ENCODE results near the gene BORCS6. TPM values are rescaled to one million over a fixed set of nuclear protein-coding genes. Genes with fewer than 3 reads are reported as not detected.
A peak's percentile ranks its signal among the peaks of the same experiment; 100 is the strongest.

The BORCS6 gene
- total and polyA plus RNA-seq, 2 of the 13 experiments (the other 11 are each of a cell fraction or from before 2014, with no cell fraction given) = 2.0 to 5.1 TPM

GRCh38 chr17:8167526-8167925 lies 22.5 kb downstream of the BORCS6 start:
- H3K27me3 ChIP-seq (ENCODE audit: control insufficient read depth in 1 of 2, insufficient read depth in 2 of 2, low read length in 2 of 2) = no peaks in the 10 kb centered on the region
- TF ChIP-seq CAMTA2 (CRISPR knock-in tag; IDR thresholded peaks at IDR 0.05; ENCODE audit: borderline replicate concordance) (no peak), ZNF264 (CRISPR knock-in tag; IDR thresholded peaks at IDR 0.05) (no peak), ZSCAN30 (CRISPR knock-in tag; IDR thresholded peaks at IDR 0.05) (no peak), ZNF180 (CRISPR knock-in tag; IDR thresholded peaks at IDR 0.05; ENCODE audit: borderline replicate concordance, low read depth) (no peak)
- ChIA-PET POLR2A (no interaction called here), CTCF (ENCODE audit: low intra/inter-chr PET ratio, low total read pairs) (no interaction called here)
- in situ Hi-C loops (cut with HindIII; ENCODE audit: extremely low pct_ligation_motif_present, low pct_unique_long_range_greater_than_20kb) (no loop called here), intact Hi-C loops (cut with micrococcal nuclease; ENCODE audit: unreplicated experiment) (no loop called here)
- H3K4me2 ChIP-seq (ENCODE audit: low read depth, low read length) = no peak overlapping the region
- H2AFZ ChIP-seq (ENCODE audit: low read length) = no peak overlapping the region
- no peak for FAIRE-seq
- DNase-seq (ENCODE audit: low spot score) = no peak
- no peaks in the 10 kb centered on the region for H4K20me1 ChIP-seq (ENCODE audit: insufficient read depth, low read length)
- peaks cover 2% of the 10 kb centered on the region for H3K79me2 ChIP-seq (ENCODE audit: insufficient read depth, low read length)
- no peak overlapping the region for H3K4me3 ChIP-seq (replicated peaks in 1 of 3; ENCODE audit: insufficient read depth in 1 of 3, low read depth in 2 of 3, low read length in 3 of 3)
- ATAC-seq = no peak
- 45% methylated on average over 3 of the region's 3 CpGs for WGBS (ENCODE audit: low lambda C conversion rate)
- no TSS peak for BruUV-seq (replicated peaks)
- no peaks in the 10 kb centered on the region for H3K36me3 ChIP-seq (replicated peaks in 1 of 2; ENCODE audit: control insufficient read depth in 1 of 2, insufficient read depth in 2 of 2, low read length in 2 of 2)
- H3K4me1 ChIP-seq (ENCODE audit: insufficient read depth, low read length) = peaks cover 52% of the 10 kb centered on the region
- no peak overlapping the region for H3K9ac ChIP-seq (ENCODE audit: insufficient read depth, low read depth, low read length)
- no peaks in the 10 kb centered on the region for H3K9me3 ChIP-seq (ENCODE audit: low read length)
- no peak overlapping the region for H3K27ac ChIP-seq (ENCODE audit: extremely low read length, insufficient read depth, low read length)

DNA sequence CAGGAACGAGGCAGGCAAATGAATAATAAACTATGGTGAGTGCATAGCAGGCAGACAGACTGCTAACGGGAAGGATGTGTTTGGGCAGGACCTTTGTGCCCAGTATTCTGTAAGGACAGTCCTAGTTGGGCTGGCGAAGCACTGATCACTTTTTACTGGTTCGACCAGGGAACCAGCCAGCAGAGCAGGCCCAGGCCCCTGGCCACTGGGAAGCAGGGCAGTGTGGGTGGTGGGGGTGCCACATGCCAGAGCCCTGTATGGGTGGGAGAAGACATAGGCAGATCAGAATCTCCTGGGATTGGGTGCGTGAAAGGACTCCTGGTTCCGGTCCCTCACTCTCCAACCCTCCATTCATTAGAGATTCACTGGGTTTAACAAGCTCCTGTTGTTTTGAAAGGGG lies 23.2 kb downstream of the BORCS6 start:
- no peak for FAIRE-seq
- Histone ChIP-seq H3K27me3 (ENCODE audit: control insufficient read depth in 1 of 2, insufficient read depth in 2 of 2, low read length in 2 of 2) (no peaks in the 10 kb centered on the region; a peak in 1 of 5 replicates), H3K9me3 (ENCODE audit: low read length) (no peaks in the 10 kb centered on the region), H3K4me3 (replicated peaks in 1 of 3; ENCODE audit: insufficient read depth in 1 of 3, low read depth in 2 of 3, low read length in 3 of 3) (peak overlapping the region in 1 of 3 experiments; percentile 26; a peak in 1 of 6 replicates), H3K79me2 (ENCODE audit: insufficient read depth, low read length) (peaks cover 10% of the 10 kb centered on the region), H2AFZ (ENCODE audit: low read length) (no peak overlapping the region), H3K36me3 (replicated peaks in 1 of 2; ENCODE audit: control insufficient read depth in 1 of 2, insufficient read depth in 2 of 2, low read length in 2 of 2) (no peaks in the 10 kb centered on the region), H3K9ac (ENCODE audit: insufficient read depth, low read depth, low read length) (peak overlapping the region; percentile 3; the same call in 1 of the 2 replicates), H3K4me1 (ENCODE audit: insufficient read depth, low read length) (peaks cover 49% of the 10 kb centered on the region), H3K27ac (ENCODE audit: extremely low read length, insufficient read depth, low read length) (no peak overlapping the region), H4K20me1 (ENCODE audit: insufficient read depth, low read length) (no peaks in the 10 kb centered on the region), H3K4me2 (ENCODE audit: low read depth, low read length) (peak overlapping the region; percentile 61)
- WGBS (ENCODE audit: low lambda C conversion rate) = 43% methylated on average over 4 of the region's 6 CpGs
- in situ Hi-C loops (cut with HindIII; ENCODE audit: extremely low pct_ligation_motif_present, low pct_unique_long_range_greater_than_20kb) (no loop called here), intact Hi-C loops (cut with micrococcal nuclease; ENCODE audit: unreplicated experiment) (no loop called here)
- POLR2A ChIA-PET = no interaction called here
- CTCF ChIA-PET (ENCODE audit: low intra/inter-chr PET ratio, low total read pairs) = no interaction called here
- no peak for ATAC-seq
- no TSS peak for BruUV-seq (replicated peaks)
- TF ChIP-seq ZBTB7A (CRISPR knock-in tag; IDR thresholded peaks at IDR 0.05) (no peak), ZBTB42 (CRISPR knock-in tag; IDR thresholded peaks at IDR 0.05) (no peak), TGIF2 (CRISPR knock-in tag; IDR thresholded peaks at IDR 0.05) (no peak), NFKB2 (CRISPR knock-in tag; IDR thresholded peaks at IDR 0.05; ENCODE audit: borderline replicate concordance) (no peak)
- TF ChIP-seq, protein P1, sequence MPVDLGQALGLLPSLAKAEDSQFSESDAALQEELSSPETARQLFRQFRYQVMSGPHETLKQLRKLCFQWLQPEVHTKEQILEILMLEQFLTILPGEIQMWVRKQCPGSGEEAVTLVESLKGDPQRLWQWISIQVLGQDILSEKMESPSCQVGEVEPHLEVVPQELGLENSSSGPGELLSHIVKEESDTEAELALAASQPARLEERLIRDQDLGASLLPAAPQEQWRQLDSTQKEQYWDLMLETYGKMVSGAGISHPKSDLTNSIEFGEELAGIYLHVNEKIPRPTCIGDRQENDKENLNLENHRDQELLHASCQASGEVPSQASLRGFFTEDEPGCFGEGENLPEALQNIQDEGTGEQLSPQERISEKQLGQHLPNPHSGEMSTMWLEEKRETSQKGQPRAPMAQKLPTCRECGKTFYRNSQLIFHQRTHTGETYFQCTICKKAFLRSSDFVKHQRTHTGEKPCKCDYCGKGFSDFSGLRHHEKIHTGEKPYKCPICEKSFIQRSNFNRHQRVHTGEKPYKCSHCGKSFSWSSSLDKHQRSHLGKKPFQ (CRISPR knock-in tag; IDR thresholded peaks at IDR 0.05; ENCODE audit: insufficient replicate concordance) = no peak
- no peak for DNase-seq (ENCODE audit: low spot score)

Measured in HepG2 (cell line).